Putamen (tissue), 1 donor: ENCODE measurements around the gene MAST4.

ENCODE experiments used
- DNase-seq: peaks from one replicate; pipeline ENCODE4 v3.0.0-alpha.2; 2016; ENCODE audit warnings: low spot score

Gene MAST4

DNA sequence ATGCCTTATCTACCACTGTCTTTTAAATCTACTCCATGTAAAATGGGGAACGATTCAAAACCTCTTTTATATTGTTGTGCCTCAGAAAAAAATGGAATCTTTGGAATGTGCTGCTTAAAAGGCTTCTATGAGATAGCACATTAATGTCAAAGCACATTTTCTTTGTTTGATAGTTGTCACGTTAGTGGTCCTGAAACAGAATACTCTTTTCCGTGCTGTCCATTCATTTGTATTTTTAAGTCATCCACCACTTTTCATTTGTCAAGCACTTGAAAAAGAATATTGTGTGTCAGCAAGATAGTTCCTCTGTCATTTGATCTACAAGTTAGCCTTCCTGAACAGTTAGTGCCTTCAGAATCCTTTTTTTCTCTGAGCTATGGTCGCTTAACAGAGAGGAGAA is 246.9 kb downstream of the MAST4 start:
- DNase-seq, result no peak

DNA sequence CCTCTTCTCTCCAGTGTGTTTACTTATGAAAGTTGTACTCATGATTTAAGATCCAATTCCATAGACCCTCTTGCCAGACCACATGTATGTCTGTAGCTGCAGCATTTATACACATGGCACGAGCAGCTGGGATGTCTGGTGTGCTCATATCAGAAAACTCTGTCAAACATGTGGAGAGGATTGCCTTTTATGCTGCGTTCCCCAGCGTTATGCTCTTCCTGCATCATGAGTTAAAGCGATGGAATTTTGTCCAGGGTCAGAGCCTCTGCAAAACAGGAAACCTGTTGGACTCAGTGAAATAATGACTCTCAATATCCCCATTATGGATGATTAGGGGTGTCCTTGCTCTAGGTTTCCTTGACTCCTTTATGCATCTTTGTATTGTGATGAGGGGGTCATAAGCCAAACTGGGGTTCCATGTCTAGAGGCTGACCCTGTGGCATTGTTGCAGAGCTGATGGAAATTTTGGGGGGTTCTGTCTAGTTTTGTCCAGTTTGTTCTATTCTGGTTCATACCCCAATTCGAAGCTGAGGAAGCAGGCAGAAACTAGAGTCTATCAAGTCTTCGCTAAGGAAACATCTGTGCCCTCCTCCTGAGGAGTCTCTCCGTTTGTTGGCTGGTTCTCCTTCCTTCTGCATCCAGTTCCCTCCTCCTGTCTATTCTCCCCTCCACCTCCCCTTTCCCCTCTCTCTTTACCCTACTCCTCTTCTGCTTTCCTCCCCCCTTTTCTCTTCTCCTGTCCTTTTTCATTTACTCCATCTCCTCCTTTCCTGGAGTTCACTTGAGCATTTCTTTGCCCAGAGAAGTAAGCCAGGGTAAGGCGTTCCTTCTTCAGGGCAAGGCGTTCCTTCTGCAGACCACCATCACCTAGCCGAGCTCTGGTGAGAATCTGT is 252.8 kb downstream of the MAST4 start:
- no peak for DNase-seq

DNA sequence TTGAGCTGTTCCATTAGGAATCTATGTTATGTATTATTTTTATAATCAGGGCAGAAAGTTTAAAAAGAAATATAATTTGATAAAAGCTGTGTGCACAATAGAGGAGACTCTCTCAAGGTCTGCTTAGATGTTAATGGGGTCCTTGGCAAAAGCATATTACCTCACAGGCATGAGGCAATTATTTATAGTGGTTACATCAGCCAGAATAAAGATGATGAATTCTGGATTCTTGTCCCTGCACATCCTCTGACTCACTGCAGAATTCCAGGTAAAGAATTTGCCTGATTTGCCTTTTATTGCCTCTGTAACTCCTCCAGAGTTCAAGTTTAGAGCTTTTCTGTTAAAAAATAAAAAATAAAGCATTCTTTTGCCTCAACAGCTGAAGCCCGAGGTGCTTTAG is 253.6 kb downstream of the MAST4 start:
- DNase-seq, result no peak

DNA sequence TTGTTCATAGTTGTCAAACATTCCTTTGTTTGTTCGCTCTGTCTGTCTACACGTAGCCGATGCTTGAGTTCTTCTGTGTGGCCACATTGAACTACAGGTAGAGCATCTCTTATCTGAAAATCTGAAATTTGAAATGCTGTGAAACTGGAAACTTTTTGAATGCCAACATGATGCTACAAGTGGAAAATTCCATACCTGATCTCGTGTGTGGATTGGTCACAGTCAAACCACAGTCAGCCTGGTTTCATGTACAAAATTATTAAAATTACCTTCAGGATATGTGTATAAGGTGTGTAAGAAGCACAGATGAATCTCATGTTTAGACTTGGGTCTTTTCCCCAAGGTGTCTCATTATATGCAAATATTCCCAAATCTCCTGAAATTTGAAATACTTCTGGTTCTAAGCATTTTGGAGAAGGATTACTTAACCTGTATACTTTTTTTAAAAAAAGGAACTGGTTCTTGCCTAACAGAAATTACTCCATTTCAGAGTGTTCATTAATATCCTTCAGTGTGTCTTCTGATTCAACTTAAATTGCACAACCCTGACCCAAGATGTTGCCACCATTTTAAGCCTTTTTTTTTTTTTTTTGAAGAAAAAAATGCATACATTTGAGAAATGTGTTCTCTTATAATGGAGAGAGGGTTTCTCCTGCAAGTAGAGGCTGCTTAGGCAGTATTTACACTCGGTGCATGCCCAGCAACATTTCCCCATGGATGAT is 254.3 kb downstream of the MAST4 start:
- no peak for DNase-seq

DNA sequence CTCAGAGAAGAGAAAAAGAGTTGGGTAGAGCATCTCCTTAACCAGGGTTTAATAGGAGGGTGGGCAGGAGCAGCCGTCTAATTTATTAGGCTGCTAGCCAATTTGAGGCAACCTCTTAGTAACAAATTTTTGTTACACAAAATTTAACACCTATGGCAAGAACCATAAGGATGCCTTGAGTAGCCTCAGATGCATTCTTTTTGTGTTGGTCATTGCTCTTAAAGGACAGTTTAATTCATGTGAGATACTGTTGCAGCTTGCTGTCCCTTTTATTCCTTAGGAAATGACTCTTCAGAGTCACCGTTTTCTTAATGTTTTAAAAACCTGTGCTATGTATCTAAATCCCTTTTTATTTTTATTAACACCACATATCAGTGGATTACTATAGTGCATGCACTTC is 255.1 kb downstream of the MAST4 start:
- no peak for DNase-seq

DNA sequence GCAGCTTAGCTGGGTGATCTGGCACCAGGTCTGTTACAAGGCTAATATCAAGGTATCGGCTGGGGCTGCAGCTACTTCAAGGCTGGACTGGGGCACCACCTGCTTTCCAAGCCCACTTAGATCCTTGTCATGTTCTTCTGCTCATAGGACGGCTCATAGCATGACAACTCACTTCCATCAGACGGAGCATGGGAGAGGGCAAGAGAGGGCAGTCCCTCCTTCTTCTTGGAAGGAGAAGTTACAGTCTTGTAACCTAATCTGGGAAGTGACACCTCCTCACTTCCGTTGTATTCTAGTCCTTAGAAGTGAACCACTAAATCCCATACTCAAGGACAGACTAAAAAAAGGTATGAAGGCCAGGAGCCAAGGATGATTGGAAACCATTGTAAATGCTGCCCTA is 258.2 kb downstream of the MAST4 start:
- DNase-seq, result no peak

DNA sequence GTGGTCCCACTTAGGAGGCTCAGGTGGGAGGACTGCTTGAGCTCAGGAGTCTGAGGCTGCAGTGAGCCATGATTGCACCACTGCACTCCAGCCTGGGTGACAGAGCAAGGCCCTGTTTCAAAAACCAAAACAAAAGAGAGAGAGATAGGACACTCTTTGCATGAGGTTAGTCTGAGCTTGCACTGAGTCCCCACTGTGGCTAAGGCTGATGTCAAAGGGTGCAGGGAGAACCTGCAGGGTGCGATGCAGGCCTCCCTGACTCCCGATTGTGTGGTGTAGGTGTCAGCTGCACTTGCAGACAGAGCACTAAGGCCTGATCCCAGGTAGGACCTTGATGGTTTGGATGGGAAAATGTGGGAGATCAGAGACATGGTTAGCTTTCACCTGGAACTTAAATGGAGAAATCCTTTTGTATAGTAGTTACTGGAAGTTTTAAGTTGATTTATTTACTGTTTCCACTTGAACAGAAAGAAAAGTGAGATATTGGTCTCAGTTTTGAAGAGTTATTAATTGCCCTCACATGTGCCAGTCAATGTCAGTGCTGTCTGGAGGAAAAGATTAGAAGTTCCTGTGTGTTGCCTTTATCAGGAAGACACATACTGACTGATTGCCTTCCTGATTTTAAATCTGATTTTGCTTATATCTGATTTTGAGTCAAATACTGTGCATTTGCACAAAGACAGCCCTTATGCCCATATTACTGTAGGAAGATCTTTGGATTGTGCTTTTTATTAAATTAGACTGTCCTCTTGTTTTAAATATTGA is 260.0 kb downstream of the MAST4 start:
- DNase-seq, result no peak

DNA sequence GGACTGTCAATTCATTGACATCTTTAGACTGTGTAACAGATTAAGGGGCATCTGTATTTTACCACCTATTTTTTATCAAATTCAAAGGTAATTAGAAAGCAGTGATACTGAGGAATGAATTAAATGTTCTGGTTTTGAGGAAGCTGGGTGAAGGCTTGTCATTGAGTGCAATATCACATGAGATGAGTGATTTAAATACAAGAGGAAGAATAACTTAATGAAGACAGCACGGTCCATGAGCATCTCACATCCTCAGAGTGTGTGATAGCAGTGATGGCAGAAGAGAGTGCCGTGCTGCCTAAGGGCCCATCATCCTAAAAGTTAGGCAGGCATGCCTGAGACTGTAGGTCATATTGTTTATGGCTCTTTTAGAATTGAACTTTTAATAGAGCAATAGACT is 263.3 kb downstream of the MAST4 start:
- no peak for DNase-seq

DNA sequence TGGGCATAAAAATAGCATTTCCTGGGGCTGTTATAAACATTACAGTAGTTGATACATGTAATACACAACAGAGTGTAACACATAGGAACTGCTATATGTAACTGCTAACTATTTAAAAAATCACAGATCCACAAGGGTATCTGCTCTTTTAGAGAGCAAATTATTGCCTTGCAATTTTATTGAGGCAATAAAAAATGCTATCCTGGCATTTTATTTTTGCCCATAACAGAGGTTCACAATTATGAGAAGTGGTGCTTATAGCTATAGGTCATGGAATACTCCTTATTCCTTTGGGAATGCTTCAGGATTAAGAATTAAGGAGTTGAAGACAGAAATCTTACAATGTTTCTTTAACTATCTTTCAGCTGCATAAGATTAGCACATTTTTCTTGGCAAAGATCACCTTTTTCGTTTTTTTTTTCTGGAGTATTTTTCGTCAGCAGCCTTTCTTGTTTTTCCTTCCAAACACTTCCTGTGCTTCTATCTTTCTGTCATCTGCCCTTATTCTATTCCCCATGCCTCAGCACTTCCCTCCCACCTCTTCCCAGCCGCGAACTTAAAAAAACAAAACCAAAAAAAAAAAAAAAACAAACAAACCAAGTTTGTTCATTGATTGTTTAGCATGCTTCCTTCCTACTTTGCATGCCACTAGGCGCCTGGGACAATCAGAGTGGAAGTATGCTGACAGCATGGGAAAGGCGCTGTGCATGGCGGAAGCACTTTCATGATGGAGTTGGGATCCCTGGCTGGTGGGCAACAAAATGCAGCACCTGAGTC is 264.2 kb downstream of the MAST4 start:
- no peak for DNase-seq

DNA sequence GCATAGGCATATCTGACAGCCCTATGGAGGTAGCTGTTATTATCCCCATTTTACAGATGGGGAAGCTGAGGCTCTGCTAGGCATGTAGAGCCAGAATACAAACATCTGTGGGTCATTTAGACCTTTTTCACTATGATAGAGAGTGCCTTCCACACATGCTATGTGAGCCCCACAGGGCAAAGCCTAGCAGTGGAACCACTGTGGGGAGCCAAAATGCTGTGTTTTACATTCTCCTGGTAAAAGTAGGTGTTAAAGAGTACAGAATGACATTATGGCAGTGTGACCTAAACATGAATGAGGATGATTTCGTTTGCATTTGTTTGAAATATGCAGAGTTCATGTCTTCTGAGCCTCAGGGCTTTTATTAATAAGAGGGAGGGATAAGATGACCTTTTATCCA is 265.2 kb downstream of the MAST4 start:
- no peak for DNase-seq

DNA sequence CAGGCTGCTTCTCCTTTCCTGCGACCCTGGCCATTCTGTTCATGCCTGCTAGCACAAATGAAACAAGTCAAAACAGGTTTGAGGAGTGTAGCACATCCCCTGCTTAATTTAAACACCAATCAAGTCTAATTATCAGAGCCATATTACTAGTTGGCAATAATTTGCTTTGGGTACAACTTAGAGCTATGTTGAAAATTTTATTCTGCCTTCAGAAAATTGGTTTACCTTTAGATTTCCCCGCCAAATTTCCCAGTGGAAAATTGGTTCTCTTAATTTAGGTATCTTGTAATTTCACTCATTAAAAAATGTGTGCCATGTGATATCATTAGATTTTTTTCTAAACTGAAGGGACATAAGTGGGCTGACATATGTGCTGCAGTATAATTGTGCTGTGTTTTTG is 265.8 kb downstream of the MAST4 start:
- DNase-seq, result no peak

DNA sequence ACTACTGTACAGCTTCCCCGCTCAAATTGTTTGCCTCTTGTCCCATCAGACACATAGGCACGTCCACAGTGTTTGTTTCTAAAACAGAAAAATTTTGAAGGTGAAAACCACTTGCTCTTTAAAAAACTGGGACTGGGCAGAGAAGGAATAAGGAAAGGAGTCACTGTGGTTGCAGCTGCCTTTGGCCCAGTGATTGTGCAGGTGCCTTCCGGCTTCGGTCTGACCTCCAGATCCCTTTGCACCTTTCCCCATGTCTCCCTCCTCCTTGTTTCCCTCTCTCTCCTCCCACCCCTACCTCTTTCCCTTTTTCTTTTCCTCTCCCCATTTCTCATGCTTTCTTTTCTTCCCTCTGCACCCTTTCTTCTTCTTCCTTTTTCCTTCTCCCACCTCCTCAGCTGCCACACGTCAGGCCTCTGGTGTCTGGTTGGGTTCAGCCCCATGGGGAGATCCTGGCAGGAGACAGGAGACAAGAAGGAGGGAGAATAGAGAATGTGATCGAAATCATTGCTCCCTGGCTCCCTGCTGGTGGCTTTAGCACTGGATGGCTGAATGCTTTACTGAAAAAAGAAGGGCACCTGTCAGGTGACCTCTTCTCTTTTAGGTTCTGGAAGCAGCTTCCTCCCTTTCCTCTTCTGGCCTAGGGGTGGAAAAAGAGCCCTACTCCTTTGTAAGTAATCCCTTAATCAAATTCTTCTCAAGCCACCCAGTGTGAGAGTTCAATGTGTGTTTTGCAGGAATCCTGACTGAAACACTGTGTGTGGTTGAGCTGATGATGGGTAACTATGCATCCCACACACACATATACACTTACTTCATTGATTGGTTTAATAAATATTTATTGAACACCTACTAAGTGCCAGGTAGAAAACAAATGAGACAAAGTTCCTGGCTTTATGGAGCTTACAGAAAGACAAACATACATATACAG is 267.3 kb downstream of the MAST4 start:
- DNase-seq, result no peak

DNA sequence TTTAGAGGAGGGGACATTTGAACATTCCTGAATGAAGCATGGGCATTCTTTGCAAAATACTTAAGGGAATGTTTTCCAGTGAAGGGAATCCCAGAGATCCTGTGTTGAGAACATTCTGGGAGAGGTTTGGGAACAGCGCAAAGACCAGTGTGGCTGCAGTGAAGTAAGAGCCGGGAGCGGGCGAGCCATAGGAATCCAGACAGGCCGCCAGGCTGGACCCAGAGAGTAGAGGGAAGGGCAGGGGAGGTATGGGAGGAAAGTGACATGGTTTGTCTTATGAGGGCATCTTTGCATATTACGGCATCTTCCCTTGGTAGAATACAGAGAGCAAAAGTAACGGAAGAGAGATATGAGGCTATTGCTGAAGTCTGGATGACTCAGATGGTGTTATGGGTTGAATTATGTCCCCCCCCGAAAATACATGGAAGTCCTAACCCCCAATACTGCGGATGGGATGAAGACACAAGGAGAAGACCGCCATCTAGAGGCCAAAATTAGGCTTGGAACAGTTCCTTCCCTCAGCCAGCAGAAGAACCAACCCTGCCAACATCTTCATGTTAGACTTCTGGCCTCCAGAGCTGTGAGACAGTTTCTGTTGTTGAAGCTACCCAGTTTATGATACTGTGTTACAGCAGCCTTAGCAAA is 268.2 kb downstream of the MAST4 start:
- DNase-seq, result no peak

DNA sequence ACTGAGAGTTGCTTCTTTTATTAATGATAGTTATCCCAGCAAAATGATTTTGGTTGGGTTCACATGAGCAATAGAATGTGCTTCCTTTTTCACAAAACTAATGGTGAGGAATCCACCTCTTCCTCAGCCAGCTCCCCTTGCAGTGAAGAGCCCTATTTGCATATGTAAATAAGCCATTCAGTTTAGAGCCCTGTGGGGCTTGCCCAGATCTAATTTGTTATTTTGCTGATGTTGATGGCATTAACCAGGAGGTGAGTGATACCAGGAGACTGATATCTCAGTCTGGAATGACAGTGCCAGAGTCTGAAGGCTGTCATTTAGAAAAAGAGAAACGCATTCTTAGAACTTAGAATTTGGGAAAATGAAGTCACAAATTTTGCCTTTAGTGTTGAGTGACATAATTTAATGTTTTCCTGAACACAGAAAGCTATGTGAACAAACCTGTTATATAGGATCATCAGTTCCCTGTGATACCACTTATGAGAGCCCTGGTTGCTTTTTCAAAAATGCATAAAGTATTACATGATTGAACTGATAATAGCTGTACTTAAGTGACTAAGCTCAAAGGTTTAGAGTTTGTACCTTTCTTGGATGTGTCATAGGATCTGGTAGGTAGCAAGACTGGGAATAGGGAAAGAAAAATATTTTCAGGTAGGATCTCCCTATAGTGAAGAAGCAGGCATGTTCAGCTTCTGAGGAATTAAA is 271.6 kb downstream of the MAST4 start:
- no peak for DNase-seq

DNA sequence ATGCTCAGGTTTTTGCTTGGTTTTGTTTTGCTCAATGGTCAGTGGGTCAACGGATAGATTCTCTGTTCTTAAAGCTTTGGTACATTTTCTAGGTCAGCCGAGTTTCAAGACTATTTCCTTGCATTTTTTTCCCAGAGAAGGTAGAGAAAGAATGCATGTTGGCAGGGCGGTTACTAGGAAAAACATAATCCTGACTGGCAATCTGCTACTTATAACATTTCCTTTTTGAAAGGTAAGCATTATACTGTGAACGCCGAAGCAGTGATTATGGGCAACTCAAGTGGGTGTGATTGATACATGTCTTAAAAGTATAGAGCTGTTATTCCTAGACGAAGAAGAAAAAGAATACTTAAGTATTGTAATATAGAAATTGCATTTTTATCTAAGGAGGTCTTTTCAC is 273.2 kb downstream of the MAST4 start:
- no peak for DNase-seq

DNA sequence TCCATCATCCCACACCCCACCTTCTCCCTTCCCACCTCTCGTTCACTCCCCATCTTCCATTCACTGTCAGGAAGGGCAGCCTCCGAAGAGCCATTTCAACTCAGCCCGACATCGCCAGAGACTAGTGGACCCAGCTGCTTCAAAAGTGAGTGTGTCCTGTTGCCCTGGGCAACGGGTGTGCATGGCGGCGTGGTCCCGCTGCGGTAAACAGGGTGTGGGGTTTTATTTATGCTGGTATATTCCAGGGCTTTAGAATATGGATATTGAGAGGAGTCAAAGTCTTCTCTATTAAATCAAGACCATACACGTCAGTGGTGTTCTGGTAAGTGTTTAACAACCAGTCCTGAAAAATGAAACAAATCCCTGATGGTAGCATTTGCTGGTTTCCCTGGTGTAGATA is 274.5 kb downstream of the MAST4 start:
- no peak for DNase-seq

DNA sequence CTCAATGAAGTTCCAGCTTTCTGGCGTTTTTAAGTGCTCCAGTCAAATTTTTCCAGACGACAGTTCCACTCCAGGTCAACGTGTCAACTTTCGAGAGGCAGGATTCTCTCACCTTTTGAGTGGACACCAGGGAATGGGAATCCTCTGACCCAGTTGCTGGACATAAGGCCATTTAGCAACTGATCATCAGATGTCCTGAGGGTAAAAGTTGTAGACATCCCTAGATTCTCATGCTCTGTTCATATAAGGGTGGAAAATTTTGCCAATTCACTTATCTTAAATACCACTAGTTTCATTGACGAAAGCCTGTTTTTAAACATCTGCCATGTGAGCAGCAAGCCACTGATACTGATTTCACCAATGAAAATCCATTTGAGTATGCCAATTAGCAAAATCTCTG is 275.5 kb downstream of the MAST4 start:
- no peak for DNase-seq

DNA sequence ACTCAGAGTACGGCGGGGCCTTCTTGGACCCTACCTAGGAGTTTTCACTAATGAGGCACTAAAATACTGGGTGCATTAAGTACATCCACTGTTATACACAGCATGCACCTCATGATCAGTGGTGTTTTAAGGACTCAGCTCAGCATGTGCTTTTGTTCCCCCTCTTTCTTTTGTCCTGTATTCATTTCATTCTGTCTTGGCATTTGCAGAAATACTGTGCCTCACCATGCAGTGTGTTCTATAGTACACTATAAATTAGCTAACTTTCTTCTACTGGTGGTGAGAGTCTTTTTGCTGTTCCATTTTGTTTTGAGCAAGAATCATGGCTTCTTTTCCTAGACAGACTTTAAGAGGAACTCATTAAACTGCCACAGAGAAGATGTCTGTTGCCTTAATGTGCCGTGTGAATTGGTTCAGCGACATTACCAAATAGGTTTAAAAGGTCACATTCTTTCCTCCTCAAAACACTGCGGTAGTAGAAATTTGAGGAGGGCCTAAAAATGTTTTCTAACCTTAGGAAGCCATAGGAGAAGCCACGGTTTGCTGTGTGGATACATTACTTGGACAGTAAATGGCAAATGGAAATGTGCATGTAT is 276.6 kb downstream of the MAST4 start:
- no peak for DNase-seq

DNA sequence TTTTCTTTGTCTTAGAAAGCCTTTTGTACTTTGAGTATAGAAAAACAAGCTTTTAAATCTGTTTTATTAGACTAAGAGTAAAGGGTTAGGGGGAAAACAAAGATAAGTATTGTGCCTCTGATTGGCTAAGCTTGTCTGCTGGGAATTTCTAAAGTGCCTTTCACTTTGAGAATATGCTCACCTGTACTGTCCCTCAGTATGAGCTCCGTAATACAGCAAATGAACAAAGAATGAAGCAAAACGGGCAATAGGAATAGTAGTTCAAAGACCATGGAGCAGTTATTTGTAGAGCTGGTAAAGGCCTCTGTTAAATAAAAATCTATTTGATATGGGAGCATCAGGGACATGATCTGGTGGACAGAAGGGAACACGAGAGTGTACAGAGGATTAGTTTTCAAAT is 277.8 kb downstream of the MAST4 start:
- DNase-seq, result no peak
